A549 (cell line): Measurements from ENCODE around the gene WDR62.

ENCODE experiments used
- BHLHE40 ChIP-seq: IDR thresholded peaks from 2 replicates; pipeline ENCODE4 v1.6.1; 2012; ENCODE audit warnings: low read depth, low read length, inconsistent platforms
- CEBPB ChIP-seq, 2 experiments: fragments of >200 bp in 1 of 2; sonication (Bioruptor Twin) in 1 of 2; formaldehyde crosslinking in 1 of 2; IDR thresholded peaks; 2 replicates each; pipeline ENCODE4 v1.6.1; 2012 to 2016
- CHD2 ChIP-seq: fragments of 150-350 bp; IDR thresholded peaks from 2 replicates; pipeline ENCODE4 v1.6.1; 2014; ENCODE audit warnings: low read length; ENCODE audit not compliant: partially characterized antibody
- EP300 ChIP-seq, 2 experiments: fragments of >200 bp; sonication (Bioruptor Twin); formaldehyde crosslinking; IDR thresholded peaks; 2 replicates in 1 of 2; 3 replicates in 1 of 2; pipeline ENCODE4 v1.6.1; 2016 to 2017
- HDAC2 ChIP-seq: fragments of 200-600 bp; sonication (generic); IDR thresholded peaks from 2 replicates; pipeline ENCODE4 v1.6.1; 2016
- HOXA7 ChIP-seq: fragments of 250-450 bp; sonication (Bioruptor Pico); IDR thresholded peaks from 2 replicates; pipeline ENCODE4 v1.5.0; 2020; ENCODE audit warnings: mild to moderate bottlenecking, moderate library complexity
- POLR2A ChIP-seq: IDR thresholded peaks from 2 replicates; pipeline ENCODE4 v1.6.1; 2012; ENCODE audit warnings: mild to moderate bottlenecking, low read length
- RAD21 ChIP-seq, 2 experiments: fragments of >200 bp in 1 of 2; sonication (Bioruptor Twin) in 1 of 2; formaldehyde crosslinking in 1 of 2; IDR thresholded peaks in 1 of 2; conservative IDR thresholded peaks in 1 of 2; 2 replicates in 1 of 2; 3 replicates in 1 of 2; pipeline ENCODE4 v1.6.1; 2012 to 2018; ENCODE audit warnings: inconsistent platforms in 1 of 2
- RCOR1 ChIP-seq: fragments of 150-350 bp; IDR thresholded peaks from 2 replicates; pipeline ENCODE4 v1.6.1; 2014; ENCODE audit warnings: antibody characterized with exemption, low read length, low read depth
- ZC3H11A ChIP-seq: fragments of 450-650 bp; IDR thresholded peaks from 2 replicates; pipeline ENCODE4 v1.6.1; 2014; ENCODE audit warnings: antibody characterized with exemption, mild to moderate bottlenecking
- TF ChIP-seq, protein P1 (sequence below): fragments of >200 bp; sonication (Bioruptor Twin); formaldehyde crosslinking; IDR thresholded peaks from 3 replicates; pipeline ENCODE4 v1.5.1; 2016
- TF ChIP-seq, protein P2 (sequence below): fragments of 200-600 bp; sonication (generic); IDR thresholded peaks from 2 replicates; pipeline ENCODE4 v1.6.1; 2016; ENCODE audit warnings: antibody characterized with exemption, mild to moderate bottlenecking, moderate library complexity
- TF ChIP-seq, protein P3 (sequence below): IDR thresholded peaks from 2 replicates; pipeline ENCODE4 v1.6.1; 2012

DNA sequence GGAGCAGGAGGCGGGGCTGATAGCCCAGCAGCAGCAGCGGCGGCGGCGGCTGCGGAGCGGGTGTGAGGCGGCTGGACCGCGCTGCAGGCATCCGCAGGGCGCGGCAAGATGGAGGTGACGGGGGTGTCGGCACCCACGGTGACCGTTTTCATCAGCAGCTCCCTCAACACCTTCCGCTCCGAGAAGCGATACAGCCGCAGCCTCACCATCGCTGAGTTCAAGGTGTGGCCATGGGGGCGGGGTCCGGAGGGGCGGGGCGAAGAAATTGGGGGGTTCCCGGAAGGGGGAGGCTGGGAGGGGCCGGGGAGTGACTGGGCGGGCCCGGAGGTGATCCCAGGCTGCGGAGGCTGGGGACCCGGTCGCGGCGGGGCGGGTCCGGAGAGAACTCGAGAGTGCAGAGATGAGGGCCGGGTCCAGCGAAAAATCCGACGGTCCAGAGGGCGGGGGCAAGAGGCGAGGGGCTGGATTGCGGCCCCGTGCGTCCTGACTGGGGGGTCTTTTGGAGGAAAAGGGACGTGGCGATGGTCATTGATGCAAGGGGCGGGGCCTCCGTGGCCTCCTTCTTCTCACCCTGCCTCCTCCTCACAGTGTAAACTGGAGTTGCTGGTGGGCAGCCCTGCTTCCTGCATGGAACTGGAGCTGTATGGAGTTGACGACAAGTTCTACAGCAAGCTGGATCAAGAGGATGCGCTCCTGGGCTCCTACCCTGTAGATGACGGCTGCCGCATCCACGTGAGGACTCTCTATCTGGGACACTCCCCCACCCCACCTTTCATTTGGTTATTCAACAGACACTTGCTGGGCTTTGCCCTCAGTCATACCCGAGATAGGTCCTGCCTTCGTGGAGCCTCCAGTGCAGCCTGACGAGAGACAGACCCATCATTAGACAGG is 61.0 kb downstream of the WDR62 start, which contains the start of gene TBCB:
- TF ChIP-seq EP300 (IDR thresholded peaks at IDR 0.05) (no peak), HDAC2 (no peak), RCOR1 (no peak), RAD21 (conservative IDR thresholded peaks at IDR 0.05 in 1 of 2, IDR thresholded peaks at IDR 0.05 in 1 of 2) (no peak), CEBPB (IDR thresholded peaks at IDR 0.05) (no peak), POLR2A (peak; percentile 92), ZC3H11A (no peak), HOXA7 (CRISPR knock-in tag) (no peak), BHLHE40 (no peak), CHD2 (peak; percentile 28)
- TF ChIP-seq, protein P1, sequence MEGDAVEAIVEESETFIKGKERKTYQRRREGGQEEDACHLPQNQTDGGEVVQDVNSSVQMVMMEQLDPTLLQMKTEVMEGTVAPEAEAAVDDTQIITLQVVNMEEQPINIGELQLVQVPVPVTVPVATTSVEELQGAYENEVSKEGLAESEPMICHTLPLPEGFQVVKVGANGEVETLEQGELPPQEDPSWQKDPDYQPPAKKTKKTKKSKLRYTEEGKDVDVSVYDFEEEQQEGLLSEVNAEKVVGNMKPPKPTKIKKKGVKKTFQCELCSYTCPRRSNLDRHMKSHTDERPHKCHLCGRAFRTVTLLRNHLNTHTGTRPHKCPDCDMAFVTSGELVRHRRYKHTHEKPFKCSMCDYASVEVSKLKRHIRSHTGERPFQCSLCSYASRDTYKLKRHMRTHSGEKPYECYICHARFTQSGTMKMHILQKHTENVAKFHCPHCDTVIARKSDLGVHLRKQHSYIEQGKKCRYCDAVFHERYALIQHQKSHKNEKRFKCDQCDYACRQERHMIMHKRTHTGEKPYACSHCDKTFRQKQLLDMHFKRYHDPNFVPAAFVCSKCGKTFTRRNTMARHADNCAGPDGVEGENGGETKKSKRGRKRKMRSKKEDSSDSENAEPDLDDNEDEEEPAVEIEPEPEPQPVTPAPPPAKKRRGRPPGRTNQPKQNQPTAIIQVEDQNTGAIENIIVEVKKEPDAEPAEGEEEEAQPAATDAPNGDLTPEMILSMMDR, result no peak
- TF ChIP-seq, protein P2, sequence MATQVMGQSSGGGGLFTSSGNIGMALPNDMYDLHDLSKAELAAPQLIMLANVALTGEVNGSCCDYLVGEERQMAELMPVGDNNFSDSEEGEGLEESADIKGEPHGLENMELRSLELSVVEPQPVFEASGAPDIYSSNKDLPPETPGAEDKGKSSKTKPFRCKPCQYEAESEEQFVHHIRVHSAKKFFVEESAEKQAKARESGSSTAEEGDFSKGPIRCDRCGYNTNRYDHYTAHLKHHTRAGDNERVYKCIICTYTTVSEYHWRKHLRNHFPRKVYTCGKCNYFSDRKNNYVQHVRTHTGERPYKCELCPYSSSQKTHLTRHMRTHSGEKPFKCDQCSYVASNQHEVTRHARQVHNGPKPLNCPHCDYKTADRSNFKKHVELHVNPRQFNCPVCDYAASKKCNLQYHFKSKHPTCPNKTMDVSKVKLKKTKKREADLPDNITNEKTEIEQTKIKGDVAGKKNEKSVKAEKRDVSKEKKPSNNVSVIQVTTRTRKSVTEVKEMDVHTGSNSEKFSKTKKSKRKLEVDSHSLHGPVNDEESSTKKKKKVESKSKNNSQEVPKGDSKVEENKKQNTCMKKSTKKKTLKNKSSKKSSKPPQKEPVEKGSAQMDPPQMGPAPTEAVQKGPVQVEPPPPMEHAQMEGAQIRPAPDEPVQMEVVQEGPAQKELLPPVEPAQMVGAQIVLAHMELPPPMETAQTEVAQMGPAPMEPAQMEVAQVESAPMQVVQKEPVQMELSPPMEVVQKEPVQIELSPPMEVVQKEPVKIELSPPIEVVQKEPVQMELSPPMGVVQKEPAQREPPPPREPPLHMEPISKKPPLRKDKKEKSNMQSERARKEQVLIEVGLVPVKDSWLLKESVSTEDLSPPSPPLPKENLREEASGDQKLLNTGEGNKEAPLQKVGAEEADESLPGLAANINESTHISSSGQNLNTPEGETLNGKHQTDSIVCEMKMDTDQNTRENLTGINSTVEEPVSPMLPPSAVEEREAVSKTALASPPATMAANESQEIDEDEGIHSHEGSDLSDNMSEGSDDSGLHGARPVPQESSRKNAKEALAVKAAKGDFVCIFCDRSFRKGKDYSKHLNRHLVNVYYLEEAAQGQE, result no peak
- TF ChIP-seq, protein P3, sequence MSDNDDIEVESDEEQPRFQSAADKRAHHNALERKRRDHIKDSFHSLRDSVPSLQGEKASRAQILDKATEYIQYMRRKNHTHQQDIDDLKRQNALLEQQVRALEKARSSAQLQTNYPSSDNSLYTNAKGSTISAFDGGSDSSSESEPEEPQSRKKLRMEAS, result no peak
